GM12878 (cell line): ENCODE results near the gene BORCS6. TPM values are rescaled to one million over a fixed set of nuclear protein-coding genes. Genes with fewer than 3 reads are reported as not detected.

Experiments used
- ASH2L ChIP-seq: fragments of 300-600, 200-600 bp; sonication (generic); IDR thresholded peaks from 2 replicates; pipeline ENCODE4 v1.6.1; 2017; ENCODE audit warnings: low read depth, mild to moderate bottlenecking, borderline replicate concordance
- ATF2 ChIP-seq: IDR thresholded peaks from 2 replicates; pipeline ENCODE4 v1.6.1; 2012; ENCODE audit warnings: low read length, inconsistent platforms
- CBX3 ChIP-seq: fragments of 200-600 bp; sonication (generic); IDR thresholded peaks from 2 replicates; pipeline ENCODE4 v1.6.1; 2016; ENCODE audit warnings: low read depth, borderline replicate concordance
- CHD1 ChIP-seq: IDR thresholded peaks from 2 replicates; pipeline ENCODE4 v1.6.1; 2012; ENCODE audit warnings: low read depth, low read length, improper control_type of control experiment
- E4F1 ChIP-seq: fragments of 450-650 bp; IDR thresholded peaks from 2 replicates; pipeline ENCODE4 v1.6.1; 2018; ENCODE audit warnings: borderline replicate concordance, mild to moderate bottlenecking; ENCODE audit not compliant: partially characterized antibody
- EP300 ChIP-seq, 2 experiments: fragments of 150-350 bp in 1 of 2; IDR thresholded peaks; 2 replicates each; pipeline ENCODE4 v1.6.1; 2011 to 2012; ENCODE audit warnings: low read depth in 2 of 2, low read length in 2 of 2, borderline replicate concordance in 1 of 2, improper control_type of control experiment in 1 of 2, inconsistent platforms in 1 of 2; ENCODE audit not compliant: control insufficient read depth in 1 of 2
- FOS ChIP-seq: IDR thresholded peaks from 3 replicates; pipeline ENCODE4 v1.6.1; 2011; ENCODE audit warnings: borderline replicate concordance; ENCODE audit not compliant: insufficient read length; ENCODE audit errors: extremely low read depth
- FOXK2 ChIP-seq: fragments of 450-650 bp; IDR thresholded peaks from 2 replicates; pipeline ENCODE4 v1.6.1; 2017; ENCODE audit warnings: mild to moderate bottlenecking, moderate library complexity
- FOXM1 ChIP-seq: IDR thresholded peaks from 2 replicates; pipeline ENCODE4 v1.6.1; 2012; ENCODE audit warnings: low read depth, mild to moderate bottlenecking, inconsistent platforms, low read length, moderate library complexity
- GABPA ChIP-seq: IDR thresholded peaks from 2 replicates; pipeline ENCODE4 v1.6.1; 2014; ENCODE audit warnings: antibody characterized with exemption, low read depth, mild to moderate bottlenecking, inconsistent platforms
- GATAD2B ChIP-seq: fragments of 450-650 bp; conservative IDR thresholded peaks from 2 replicates; pipeline ENCODE4 v1.6.1; 2017; ENCODE audit warnings: low read depth, mild to moderate bottlenecking, moderate library complexity
- HDAC2 ChIP-seq: fragments of 200-600 bp; sonication (generic); IDR thresholded peaks from 2 replicates; pipeline ENCODE4 v1.6.1; 2017
- IKZF1 ChIP-seq: fragments of 450-650 bp; conservative IDR thresholded peaks from 2 replicates; pipeline ENCODE4 v1.6.1; 2017; ENCODE audit warnings: antibody characterized with exemption, mild to moderate bottlenecking
- IRF5 ChIP-seq: fragments of 450-650 bp; IDR thresholded peaks from 2 replicates; pipeline ENCODE4 v1.6.1; 2017; ENCODE audit warnings: borderline replicate concordance
- NFXL1 ChIP-seq: fragments of 450-650 bp; IDR thresholded peaks from 2 replicates; pipeline ENCODE4 v1.6.1; 2017; ENCODE audit warnings: antibody characterized with exemption, mild to moderate bottlenecking, borderline replicate concordance
- NR2F1 ChIP-seq: fragments of 450-650 bp; conservative IDR thresholded peaks from 2 replicates; pipeline ENCODE4 v1.6.1; 2017; ENCODE audit warnings: mild to moderate bottlenecking
- PAX5 ChIP-seq: IDR thresholded peaks from 2 replicates; pipeline ENCODE4 v1.6.1; 2011; ENCODE audit warnings: low read depth, low read length, borderline replicate concordance
- RAD21 ChIP-seq: IDR thresholded peaks from 2 replicates; pipeline ENCODE4 v1.6.1; 2011; ENCODE audit warnings: mild to moderate bottlenecking, low read depth, low read length, moderate library complexity; ENCODE audit not compliant: insufficient read depth
- RAD51 ChIP-seq: fragments of 450-650 bp; IDR thresholded peaks from 2 replicates; pipeline ENCODE4 v1.6.1; 2016; ENCODE audit warnings: moderate library complexity, mild to moderate bottlenecking, inconsistent platforms
- SMARCA5 ChIP-seq: fragments of 450-650 bp; IDR thresholded peaks from 2 replicates; pipeline ENCODE4 v1.6.1; 2017; ENCODE audit warnings: mild to moderate bottlenecking
- SREBF2 ChIP-seq: IDR thresholded peaks from 2 replicates; pipeline ENCODE4 v1.6.1; 2012; ENCODE audit warnings: mild to moderate bottlenecking, low read length
- STAT3 ChIP-seq: IDR thresholded peaks from 2 replicates; pipeline ENCODE4 v1.6.1; 2011; ENCODE audit warnings: low read depth, low read length, improper control_type of control experiment
- YY1 ChIP-seq: IDR thresholded peaks from 2 replicates; pipeline ENCODE4 v1.6.1; 2011; ENCODE audit warnings: low read depth, mild to moderate bottlenecking, low read length
- ZBED1 ChIP-seq: IDR thresholded peaks from 2 replicates; pipeline ENCODE4 v1.6.1; 2016; ENCODE audit warnings: borderline replicate concordance
- ZNF24 ChIP-seq: fragments of 450-650 bp; IDR thresholded peaks from 2 replicates; pipeline ENCODE4 v1.6.1; 2017; ENCODE audit warnings: antibody characterized with exemption, mild to moderate bottlenecking
- ZNF384 ChIP-seq: IDR thresholded peaks from 2 replicates; pipeline ENCODE4 v1.6.1; 2012; ENCODE audit warnings: low read depth, mild to moderate bottlenecking, low read length, improper control_type of control experiment, borderline replicate concordance
- ZNF622 ChIP-seq: fragments of 450-650 bp; IDR thresholded peaks from 2 replicates; pipeline ENCODE4 v1.6.1; 2017; ENCODE audit warnings: mild to moderate bottlenecking, inconsistent platforms
- ZSCAN29 ChIP-seq: fragments of 450-650 bp; IDR thresholded peaks from 2 replicates; pipeline ENCODE4 v1.6.1; 2017; ENCODE audit warnings: mild to moderate bottlenecking, moderate library complexity
- polyA plus RNA-seq, 11 experiments: library from polyadenylated mRNA; depleted of rRNA in 4 of 11; unstranded in 6 of 11; stranded (reverse) in 5 of 11; fragments of >200 nt; fragmentation: Nextera tagmentation in 4 of 11; fragmentation: Illumina TruSeq in 1 of 11; extraction: Ambion mirVana in 4 of 11; extraction: Trizol in 1 of 11; gene quantifications; 1 replicate in 1 of 11; 2 replicates in 10 of 11; pipeline versions ENCODE4 v1.2.1 to v1.2.3, GENCODE V29; 2011 to 2016; ENCODE audit warnings: inconsistent platforms in 2 of 11, missing spikeins in 2 of 11, low read depth in 1 of 11
- total RNA-seq, 4 experiments: library from RNA; depleted of rRNA in 3 of 4; stranded (reverse); fragments of >200 nt in 3 of 4; fragmentation: Illumina TruSeq in 1 of 4; extraction: Trizol in 1 of 4; gene quantifications; 2 replicates each; pipeline versions ENCODE4 v1.2.1 to v1.2.3, GENCODE V29; 2013 to 2021

Gene BORCS6
- total and polyA plus RNA-seq, 10 of the 15 experiments (the other 5 are each of a cell fraction or from before 2014, with no cell fraction given), result 0.37 to 14.1 (median 6.7) TPM

- no peak for TF ChIP-seq ATF2
- peak; percentile 75 for TF ChIP-seq YY1
- no peak for TF ChIP-seq IRF5
- TF ChIP-seq CHD1, result no peak; the same call in 1 of the 2 replicates
- TF ChIP-seq ZNF622, result no peak
- no peak for TF ChIP-seq ASH2L
- TF ChIP-seq E4F1, result no peak
- peak; percentile 96 for TF ChIP-seq SREBF2
- TF ChIP-seq GABPA, result peak; percentile 58; the same call in 1 of the 2 replicates
- peak; percentile 59 for TF ChIP-seq SMARCA5
- peak; percentile 99 for TF ChIP-seq ZNF24
- TF ChIP-seq ZBED1, result no peak
- no peak for TF ChIP-seq PAX5
- TF ChIP-seq IKZF1, result peak; percentile 88
- peak; percentile 8; the same call in 1 of the 2 replicates for TF ChIP-seq NR2F1
- TF ChIP-seq NFXL1, result no peak
- no peak for TF ChIP-seq FOS
- no peak for TF ChIP-seq ZNF384
- TF ChIP-seq CBX3, result no peak
- TF ChIP-seq FOXK2, result no peak
- TF ChIP-seq FOXM1, result no peak
- TF ChIP-seq RAD51, result no peak
- TF ChIP-seq EP300 (IDR thresholded peaks at IDR 0.05; ENCODE audit: borderline replicate concordance in 1 of 2, control insufficient read depth in 1 of 2, low read depth in 2 of 2, low read length in 2 of 2), result no peak; a peak in 1 of 4 replicates
- TF ChIP-seq GATAD2B, result no peak
- TF ChIP-seq ZSCAN29, result peak; percentile 98
- TF ChIP-seq STAT3, result no peak
- no peak for TF ChIP-seq HDAC2
- TF ChIP-seq RAD21, result no peak
These were observed 31.8 kb upstream of the BORCS6 start (continued) for GRCh38 chr17:8221663-8222379.
